ENCODE measurements around the gene RPL9. TPM values are rescaled to one million over a fixed set of nuclear protein-coding genes. Genes with fewer than 3 reads are reported as not detected.

Gene RPL9
- total and polyA plus RNA-seq, 7 experiments from 2014 or later, result 1,414 to 3,398 (median 2,821) TPM

DNA sequence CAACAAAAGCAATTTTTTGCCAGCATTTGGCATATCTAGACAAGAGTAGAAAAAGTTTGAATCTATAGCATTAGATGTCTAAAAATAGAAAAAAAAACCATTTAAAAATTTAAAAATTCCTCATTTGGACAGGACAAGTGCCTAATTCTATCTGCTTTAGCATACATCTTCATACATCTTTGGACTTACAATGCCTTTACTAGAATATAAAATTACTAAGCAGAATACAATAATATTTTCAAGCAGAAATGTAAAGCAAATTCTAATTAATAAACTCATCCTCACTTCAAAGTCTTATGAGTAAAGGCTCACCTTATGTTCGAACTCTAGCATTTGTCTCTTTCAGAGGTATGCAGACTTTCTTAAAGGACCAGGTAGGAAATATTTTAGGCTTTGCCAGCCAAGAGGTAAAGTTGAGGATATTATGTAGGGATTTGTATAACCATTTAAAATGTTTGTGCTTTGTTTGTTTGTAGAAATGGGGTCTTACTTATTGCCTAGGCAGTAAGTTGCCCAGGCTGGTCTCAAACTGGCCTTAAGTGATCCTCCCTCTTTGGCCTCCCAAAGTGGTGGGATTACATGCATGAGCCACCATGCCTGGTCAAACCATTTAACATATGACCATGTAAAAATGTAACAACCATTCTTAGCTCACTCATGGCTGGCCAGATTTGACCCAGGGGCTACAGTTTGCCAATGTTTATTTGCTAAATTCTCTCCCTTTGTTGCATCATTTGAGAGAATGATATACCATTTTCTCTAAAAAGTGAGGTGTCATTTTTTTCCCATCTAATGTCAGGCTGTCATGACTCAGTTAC lies 39.4 kb upstream of the RPL9 start:
- no peaks in the 10 kb centered on the region for H3K9me3 ChIP-seq (ENCODE audit: control insufficient read depth in 2 of 3, low read length in 3 of 3)
- H3K36me3 ChIP-seq (ENCODE audit: control insufficient read depth in 2 of 3, insufficient read depth in 3 of 3, low read length in 3 of 3), result peaks cover 0 to 9% (median 0%) of the 10 kb centered on the region in 3 experiments
- Mint-ChIP-seq H3K4me1 (no peaks in the 10 kb centered on the region), H3K27me3 (no peaks in the 10 kb centered on the region), H3K4me3 (no peak overlapping the region), H3K9me3 (no peaks in the 10 kb centered on the region), H3K36me3 (peaks cover 0 to 25% (median 5%) of the 10 kb centered on the region in 5 donors), H3K27ac (no peak overlapping the region)
- DNase-seq, result no peak
- no peaks in the 10 kb centered on the region for H3K27me3 ChIP-seq (ENCODE audit: control insufficient read depth in 2 of 2, insufficient read depth in 2 of 2, low read length in 2 of 2)
- H3K4me1 ChIP-seq (ENCODE audit: control insufficient read depth in 2 of 2, insufficient read depth in 2 of 2, low read length in 2 of 2), result no peaks in the 10 kb centered on the region
- ChIA-PET POLR2A (no interaction called here), CTCF (no interaction called here)
- H3K27ac ChIP-seq (ENCODE audit: low read depth, low read length), result no peak overlapping the region
- no peak overlapping the region for H3K4me3 ChIP-seq (ENCODE audit: low read length)
- ATAC-seq, result no peak
- intact Hi-C loops (cut with micrococcal nuclease), result no loop called here

DNA sequence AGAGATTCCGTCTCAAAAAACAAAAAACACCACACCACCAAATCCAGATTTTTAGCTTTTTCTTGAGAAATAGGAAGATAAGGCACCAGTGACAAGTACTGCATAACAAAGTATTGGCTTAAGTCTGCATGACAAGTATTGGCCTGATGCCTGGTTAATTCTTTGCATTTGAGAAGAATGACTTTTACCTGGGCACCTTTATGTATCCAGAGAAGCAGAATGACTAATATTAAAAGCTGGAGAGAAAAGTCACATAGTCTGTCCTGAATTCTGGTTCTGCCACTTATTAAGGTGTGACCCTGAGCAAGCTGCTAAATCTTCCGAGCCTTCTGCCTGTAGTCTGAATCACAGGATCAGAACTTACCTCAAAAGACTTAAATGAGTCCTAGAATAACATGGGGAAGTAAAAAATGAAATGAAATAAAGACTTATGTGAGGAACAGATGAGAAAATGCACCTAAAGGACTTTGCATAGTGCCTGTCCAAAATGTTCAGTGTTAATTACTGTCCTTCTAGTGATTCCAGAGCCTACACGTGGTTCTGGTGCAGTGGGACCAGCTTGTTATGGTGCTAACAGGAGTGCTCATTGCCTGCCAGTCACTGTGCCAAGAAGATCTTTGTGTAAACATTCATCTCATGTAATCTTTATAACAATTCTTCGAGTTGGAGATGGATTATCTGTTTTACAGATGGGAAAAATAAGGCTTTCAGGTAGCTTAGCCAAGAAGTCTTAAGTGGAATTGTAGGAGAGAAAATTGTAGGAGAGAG lies 36.9 kb upstream of the RPL9 start:
- no peak overlapping the region for H3K4me3 ChIP-seq (ENCODE audit: low read length)
- Mint-ChIP-seq H3K4me3 (no peak overlapping the region), H3K36me3 (peaks cover 0 to 13% (median 5%) of the 10 kb centered on the region in 5 donors), H3K27ac (no peak overlapping the region), H3K4me1 (no peaks in the 10 kb centered on the region), H3K9me3 (no peaks in the 10 kb centered on the region), H3K27me3 (no peaks in the 10 kb centered on the region)
- no peaks in the 10 kb centered on the region for H3K9me3 ChIP-seq (ENCODE audit: control insufficient read depth in 2 of 3, low read length in 3 of 3)
- H3K27ac ChIP-seq (ENCODE audit: low read depth, low read length), result no peak overlapping the region
- no peaks in the 10 kb centered on the region for H3K4me1 ChIP-seq (ENCODE audit: control insufficient read depth in 2 of 2, insufficient read depth in 2 of 2, low read length in 2 of 2)
- ATAC-seq, result no peak
- H3K36me3 ChIP-seq (ENCODE audit: control insufficient read depth in 2 of 3, insufficient read depth in 3 of 3, low read length in 3 of 3), result no peaks in the 10 kb centered on the region
- intact Hi-C loops (cut with micrococcal nuclease), result no loop called here
- ChIA-PET POLR2A (no interaction called here), CTCF (no interaction called here)
- DNase-seq, result no peak
- no peaks in the 10 kb centered on the region for H3K27me3 ChIP-seq (ENCODE audit: control insufficient read depth in 2 of 2, insufficient read depth in 2 of 2, low read length in 2 of 2)

DNA sequence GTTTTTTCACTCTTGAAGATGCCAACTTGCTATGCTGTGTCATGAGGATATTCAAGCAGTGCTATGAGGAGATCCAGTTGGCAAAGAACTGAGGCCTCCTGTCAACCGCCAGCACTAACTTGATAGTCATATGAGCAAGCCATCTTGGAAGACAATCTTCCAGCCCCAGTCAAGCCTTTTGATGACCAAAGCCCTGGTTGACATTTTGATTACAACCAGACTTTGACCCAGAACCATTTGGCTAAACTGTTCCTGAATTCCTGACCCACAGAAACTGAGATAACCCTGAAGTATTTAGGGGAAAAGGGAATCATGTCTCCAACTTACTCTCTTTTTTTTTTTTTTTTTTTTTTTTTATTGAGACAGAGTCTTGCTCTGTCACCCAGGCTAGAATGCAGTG lies 35.6 kb upstream of the RPL9 start:
- Mint-ChIP-seq H3K27ac (no peak overlapping the region), H3K27me3 (no peaks in the 10 kb centered on the region), H3K4me1 (no peaks in the 10 kb centered on the region), H3K36me3 (peaks cover 0 to 8% (median 3%) of the 10 kb centered on the region in 5 donors), H3K9me3 (no peaks in the 10 kb centered on the region), H3K4me3 (no peak overlapping the region)
- no peak for ATAC-seq
- Histone ChIP-seq H3K27me3 (ENCODE audit: control insufficient read depth in 2 of 2, insufficient read depth in 2 of 2, low read length in 2 of 2) (no peaks in the 10 kb centered on the region), H3K9me3 (ENCODE audit: control insufficient read depth in 2 of 3, low read length in 3 of 3) (no peaks in the 10 kb centered on the region), H3K4me1 (ENCODE audit: control insufficient read depth in 2 of 2, insufficient read depth in 2 of 2, low read length in 2 of 2) (no peaks in the 10 kb centered on the region), H3K4me3 (ENCODE audit: low read length) (no peak overlapping the region), H3K36me3 (ENCODE audit: control insufficient read depth in 2 of 3, insufficient read depth in 3 of 3, low read length in 3 of 3) (no peaks in the 10 kb centered on the region), H3K27ac (ENCODE audit: low read depth, low read length) (no peak overlapping the region)
- ChIA-PET CTCF (no interaction called here), POLR2A (no interaction called here)
- DNase-seq, result no peak
- intact Hi-C loops (cut with micrococcal nuclease), result no loop called here

DNA sequence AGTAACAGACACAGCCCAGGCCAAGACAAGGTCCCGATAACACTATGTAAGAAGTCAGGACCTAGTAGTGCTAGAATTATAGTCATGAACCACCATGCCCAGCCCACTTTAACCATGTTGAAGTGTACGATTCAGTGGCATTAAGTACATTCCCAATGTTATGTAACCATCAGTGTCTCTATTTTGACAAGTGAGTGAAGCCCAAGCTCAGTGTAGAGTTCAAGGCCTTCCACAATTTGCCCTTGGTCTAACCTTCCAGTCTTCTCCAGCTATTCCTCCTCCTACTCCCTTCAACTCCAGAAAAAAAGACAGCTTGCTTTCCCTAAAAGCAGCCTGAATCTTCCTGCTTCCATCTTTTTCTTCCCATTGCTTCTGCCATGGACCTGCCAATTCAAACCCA lies 31.6 kb upstream of the RPL9 start:
- intact Hi-C loops (cut with micrococcal nuclease), result no loop called here
- Mint-ChIP-seq H3K4me1 (peaks cover 0 to 2% (median 0%) of the 10 kb centered on the region in 7 donors), H3K27ac (no peak overlapping the region), H3K9me3 (peaks cover 0 to under 1% (median 0%) of the 10 kb centered on the region in 11 donors), H3K27me3 (no peaks in the 10 kb centered on the region), H3K4me3 (no peak overlapping the region), H3K36me3 (no peaks in the 10 kb centered on the region)
- no peaks in the 10 kb centered on the region for H3K4me1 ChIP-seq (ENCODE audit: control insufficient read depth in 2 of 2, insufficient read depth in 2 of 2, low read length in 2 of 2)
- ATAC-seq (no peak), DNase-seq (no peak)
- H3K36me3 ChIP-seq (ENCODE audit: control insufficient read depth in 2 of 3, insufficient read depth in 3 of 3, low read length in 3 of 3), result no peaks in the 10 kb centered on the region
- H3K27me3 ChIP-seq (ENCODE audit: control insufficient read depth in 2 of 2, insufficient read depth in 2 of 2, low read length in 2 of 2), result no peaks in the 10 kb centered on the region
- no peak overlapping the region for H3K27ac ChIP-seq (ENCODE audit: low read depth, low read length)
- POLR2A ChIA-PET, result no interaction called here
- no peaks in the 10 kb centered on the region for H3K9me3 ChIP-seq (ENCODE audit: control insufficient read depth in 2 of 3, low read length in 3 of 3)
- H3K4me3 ChIP-seq (ENCODE audit: low read length), result no peak overlapping the region
- CTCF ChIA-PET, result no interaction called here

DNA sequence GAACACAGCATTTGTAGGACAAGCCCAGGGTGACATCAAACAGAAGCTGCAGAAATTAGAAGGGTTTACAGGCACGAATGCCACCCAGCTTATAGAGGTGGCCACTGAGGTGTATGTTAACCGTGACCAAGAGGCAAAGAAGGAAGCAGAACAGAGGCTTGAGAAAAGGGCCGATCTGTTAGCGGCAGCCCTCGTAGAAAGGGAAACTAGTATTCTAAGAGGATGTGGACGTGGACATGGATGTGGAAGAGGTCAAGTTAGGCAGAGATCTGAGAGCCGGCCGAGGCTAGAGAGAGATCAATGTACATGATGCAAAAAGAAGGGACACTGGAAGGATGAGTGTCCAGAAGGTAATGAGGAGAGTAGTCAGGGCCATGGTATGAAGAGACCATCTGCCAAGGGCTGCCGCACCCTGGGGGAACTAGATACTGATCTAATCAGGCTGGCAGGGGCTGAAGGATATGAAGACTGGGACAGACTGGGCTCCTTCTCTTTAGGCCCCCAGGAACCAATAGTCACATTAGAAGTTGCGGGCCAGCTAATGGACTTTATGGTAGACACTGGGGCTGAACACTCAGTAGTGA lies 27.6 kb upstream of the RPL9 start:
- no peaks in the 10 kb centered on the region for H3K36me3 Mint-ChIP-seq
- no peak for ATAC-seq
- intact Hi-C loops (cut with micrococcal nuclease), result no loop called here
- no peaks in the 10 kb centered on the region for H3K4me1 ChIP-seq (ENCODE audit: control insufficient read depth in 2 of 2, insufficient read depth in 2 of 2, low read length in 2 of 2)
- H3K27me3 ChIP-seq (ENCODE audit: control insufficient read depth in 2 of 2, insufficient read depth in 2 of 2, low read length in 2 of 2), result no peaks in the 10 kb centered on the region
- H3K4me3 ChIP-seq (ENCODE audit: low read length), result no peak overlapping the region
- no peak overlapping the region for H3K27ac Mint-ChIP-seq
- H3K9me3 Mint-ChIP-seq, result peaks cover 0 to 12% (median 2%) of the 10 kb centered on the region in 11 donors
- no peaks in the 10 kb centered on the region for H3K9me3 ChIP-seq (ENCODE audit: control insufficient read depth in 2 of 3, low read length in 3 of 3)
- ChIA-PET POLR2A (interaction anchor here (0.6 kb wide), 1 partner anchor 85 kb away, joined by 4 read pairs; no protein-coding TSS in a partner anchor), CTCF (no interaction called here)
- H3K27me3 Mint-ChIP-seq, result no peaks in the 10 kb centered on the region
- peaks cover 0 to 2% (median 0%) of the 10 kb centered on the region in 7 donors for H3K4me1 Mint-ChIP-seq
- no peak overlapping the region for H3K27ac ChIP-seq (ENCODE audit: low read depth, low read length)
- H3K4me3 Mint-ChIP-seq, result no peak overlapping the region
- no peaks in the 10 kb centered on the region for H3K36me3 ChIP-seq (ENCODE audit: control insufficient read depth in 2 of 3, insufficient read depth in 3 of 3, low read length in 3 of 3)
- no peak for DNase-seq

DNA sequence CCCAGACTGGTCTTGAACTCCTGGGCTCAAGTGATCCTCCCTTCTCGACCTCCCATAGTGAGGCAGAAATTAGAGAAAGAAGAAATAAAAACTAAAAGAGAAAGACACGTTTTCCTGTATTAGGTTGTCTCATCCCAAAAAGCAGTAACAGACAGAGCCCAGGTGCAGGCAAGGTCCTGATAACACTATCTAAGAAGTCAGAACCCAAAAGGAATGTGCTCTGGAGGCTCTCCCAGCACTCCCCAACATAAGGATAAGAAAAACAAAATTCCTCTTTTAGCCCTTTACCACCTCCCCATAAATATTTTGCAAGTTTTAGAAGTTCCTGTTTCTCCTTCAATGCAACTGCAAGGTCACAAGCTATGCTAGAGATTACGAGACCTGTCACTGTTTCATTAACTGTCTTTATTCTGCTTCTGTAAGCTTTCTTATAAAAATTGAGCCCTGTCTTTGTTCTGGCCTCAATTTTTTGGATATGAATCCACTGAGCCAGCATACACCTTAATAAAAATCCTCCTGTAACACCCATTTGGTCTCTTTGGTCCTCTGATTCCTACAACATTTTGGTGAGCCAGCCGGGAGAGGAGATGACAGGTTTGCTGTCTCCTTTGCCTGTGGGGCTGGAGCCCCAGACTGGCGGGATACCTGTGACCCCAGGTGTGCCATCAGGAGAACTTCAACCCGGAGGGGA lies 26.0 kb upstream of the RPL9 start:
- H3K9me3 Mint-ChIP-seq, result peaks cover 0 to 12% (median 2%) of the 10 kb centered on the region in 11 donors
- H3K4me1 ChIP-seq (ENCODE audit: control insufficient read depth in 2 of 2, insufficient read depth in 2 of 2, low read length in 2 of 2), result no peaks in the 10 kb centered on the region
- no peaks in the 10 kb centered on the region for H3K27me3 ChIP-seq (ENCODE audit: control insufficient read depth in 2 of 2, insufficient read depth in 2 of 2, low read length in 2 of 2)
- peaks cover 0 to 2% (median 0%) of the 10 kb centered on the region in 7 donors for H3K4me1 Mint-ChIP-seq
- ChIA-PET CTCF (no interaction called here), POLR2A (no interaction called here)
- no peaks in the 10 kb centered on the region for H3K27me3 Mint-ChIP-seq
- peaks cover 0 to 4% (median 0%) of the 10 kb centered on the region in 5 donors for H3K36me3 Mint-ChIP-seq
- ATAC-seq (peak; percentile 36), DNase-seq (no peak)
- H3K9me3 ChIP-seq (ENCODE audit: control insufficient read depth in 2 of 3, low read length in 3 of 3), result no peaks in the 10 kb centered on the region
- intact Hi-C loops (cut with micrococcal nuclease), result no loop called here
- H3K36me3 ChIP-seq (ENCODE audit: control insufficient read depth in 2 of 3, insufficient read depth in 3 of 3, low read length in 3 of 3), result no peaks in the 10 kb centered on the region
- no peak overlapping the region for H3K27ac Mint-ChIP-seq
- H3K4me3 Mint-ChIP-seq, result no peak overlapping the region
- no peak overlapping the region for H3K27ac ChIP-seq (ENCODE audit: low read depth, low read length)
- H3K4me3 ChIP-seq (ENCODE audit: low read length), result no peak overlapping the region
